Stimulated activated CD8-positive, alpha-beta memory T cell treated with anti-CD3 and anti-CD28 coated beads, Interleukin-12 subunit alpha, Interleukin-12 subunit beta, amount 100 ng/mL, for 4 hours (primary cell): ENCODE results near the gene TCF23.
A peak's percentile ranks its signal among the peaks of the same experiment; 100 is the strongest.

ENCODE experiments used
- DNase-seq: peaks from one replicate; pipeline ENCODE4 v3.0.0-alpha.2; 2020; ENCODE audit warnings: low read depth

TCF23 gene

DNA sequence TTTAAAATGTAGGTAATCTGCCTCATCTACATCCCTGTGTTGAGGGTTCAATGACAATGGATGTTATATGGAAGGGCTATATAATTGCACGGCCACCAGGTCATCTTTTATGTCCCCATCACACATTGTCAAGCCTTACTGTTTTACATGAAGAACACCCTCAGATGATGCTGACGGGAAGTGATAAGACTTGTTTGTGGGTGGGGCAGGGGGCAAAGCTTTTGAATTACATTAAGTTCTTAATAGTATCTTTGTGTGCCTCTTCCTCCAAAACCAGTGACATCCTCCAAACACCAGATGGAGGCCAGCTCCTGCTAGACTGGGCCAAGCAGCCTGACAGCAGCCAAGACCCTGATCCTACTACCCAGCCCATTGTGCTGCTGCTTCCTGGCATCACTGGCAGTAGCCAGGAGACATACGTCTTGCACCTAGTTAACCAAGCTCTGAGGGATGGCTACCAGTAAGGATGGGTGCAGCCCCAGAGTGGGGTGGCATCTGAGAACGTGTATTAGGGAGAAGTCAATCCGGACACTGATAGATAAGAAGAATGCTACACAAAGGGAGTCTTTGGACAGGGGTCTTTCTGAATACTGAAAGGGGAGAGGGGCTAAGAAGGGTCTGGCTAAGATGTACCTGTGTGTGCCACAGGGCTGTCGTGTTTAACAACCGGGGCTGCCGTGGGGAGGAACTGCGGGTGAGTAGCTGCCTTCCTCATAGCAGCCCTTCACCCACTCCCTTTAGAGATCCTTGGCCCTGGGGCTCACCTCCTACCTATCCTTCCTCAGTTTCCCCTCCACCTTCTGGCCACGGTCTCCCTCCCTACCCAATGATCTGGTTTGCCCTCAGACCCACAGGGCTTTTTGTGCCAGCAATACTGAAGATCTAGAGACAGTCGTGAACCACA is 19.9 kb upstream of the TCF23 start:
- no peak for DNase-seq

DNA sequence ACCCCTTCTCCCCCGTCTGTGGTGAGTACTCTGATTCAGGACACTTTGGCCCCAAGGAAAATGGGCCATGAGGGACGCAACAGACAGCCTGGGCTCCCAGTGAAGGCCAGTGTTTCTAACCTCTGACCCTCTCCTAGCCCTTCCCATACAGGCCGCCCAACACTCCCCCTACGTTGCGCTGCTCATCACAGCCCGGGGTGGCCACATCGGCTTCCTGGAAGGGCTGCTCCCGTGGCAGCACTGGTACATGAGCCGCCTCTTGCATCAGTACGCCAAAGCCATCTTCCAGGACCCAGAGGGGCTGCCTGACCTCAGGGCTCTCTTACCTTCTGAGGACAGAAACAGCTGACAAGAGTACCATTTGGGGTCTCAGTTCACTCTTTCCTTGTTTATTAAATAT is 18.4 kb upstream of the TCF23 start:
- no peak for DNase-seq

DNA sequence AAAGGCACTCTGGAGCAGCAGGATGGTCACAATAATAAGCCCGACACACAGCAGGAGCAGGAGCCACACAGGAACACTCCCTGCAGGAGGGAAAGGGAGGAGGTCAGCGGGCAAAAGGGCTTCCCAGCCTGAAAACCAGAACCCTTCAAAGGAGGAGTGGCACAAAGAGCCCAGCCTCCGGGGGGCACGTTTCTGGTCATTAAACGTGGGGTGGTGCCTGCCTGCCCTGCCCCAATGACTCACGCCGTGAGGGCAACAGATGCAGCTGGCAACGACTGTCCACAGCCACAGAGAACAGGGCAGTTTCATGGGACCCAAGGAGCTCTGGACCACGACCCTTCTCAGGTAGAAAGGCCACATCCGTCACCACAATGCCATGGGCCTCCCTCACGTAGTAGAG is 17.4 kb upstream of the TCF23 start:
- DNase-seq: no peak

DNA sequence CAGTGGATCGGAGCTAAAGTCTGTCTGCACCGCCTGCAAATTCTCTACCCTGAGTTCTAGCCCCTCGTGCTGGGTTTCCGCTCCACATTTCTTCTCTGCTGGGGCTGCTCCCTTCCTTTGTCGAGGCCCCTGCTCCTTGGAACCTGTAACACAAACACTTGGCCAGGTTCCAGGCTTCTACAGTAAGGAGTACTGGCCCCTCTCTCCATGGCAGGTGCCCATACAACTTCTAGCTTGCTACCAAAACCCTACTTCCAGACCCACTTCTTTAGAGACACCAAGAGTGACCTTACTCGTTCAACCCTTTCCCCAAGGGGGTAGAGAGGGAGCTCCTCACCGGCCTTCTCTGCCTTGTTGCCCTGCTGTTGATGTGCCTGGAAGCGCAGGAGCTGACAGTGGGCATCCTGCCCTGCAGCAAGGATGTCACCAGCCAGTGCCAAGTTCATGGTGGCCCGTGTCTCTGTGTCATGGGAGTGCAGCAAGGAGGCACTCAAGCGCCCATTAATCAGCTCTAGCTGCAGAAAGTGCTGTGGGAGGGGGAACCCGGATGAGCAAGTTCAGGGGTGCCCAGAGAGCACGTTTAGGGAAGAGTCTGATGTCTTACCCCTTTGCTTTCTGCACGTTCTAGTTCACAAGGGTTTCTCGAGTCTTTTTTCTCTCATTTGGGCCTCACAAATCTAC is 15.5 kb upstream of the TCF23 start:
- DNase-seq: no peak

DNA sequence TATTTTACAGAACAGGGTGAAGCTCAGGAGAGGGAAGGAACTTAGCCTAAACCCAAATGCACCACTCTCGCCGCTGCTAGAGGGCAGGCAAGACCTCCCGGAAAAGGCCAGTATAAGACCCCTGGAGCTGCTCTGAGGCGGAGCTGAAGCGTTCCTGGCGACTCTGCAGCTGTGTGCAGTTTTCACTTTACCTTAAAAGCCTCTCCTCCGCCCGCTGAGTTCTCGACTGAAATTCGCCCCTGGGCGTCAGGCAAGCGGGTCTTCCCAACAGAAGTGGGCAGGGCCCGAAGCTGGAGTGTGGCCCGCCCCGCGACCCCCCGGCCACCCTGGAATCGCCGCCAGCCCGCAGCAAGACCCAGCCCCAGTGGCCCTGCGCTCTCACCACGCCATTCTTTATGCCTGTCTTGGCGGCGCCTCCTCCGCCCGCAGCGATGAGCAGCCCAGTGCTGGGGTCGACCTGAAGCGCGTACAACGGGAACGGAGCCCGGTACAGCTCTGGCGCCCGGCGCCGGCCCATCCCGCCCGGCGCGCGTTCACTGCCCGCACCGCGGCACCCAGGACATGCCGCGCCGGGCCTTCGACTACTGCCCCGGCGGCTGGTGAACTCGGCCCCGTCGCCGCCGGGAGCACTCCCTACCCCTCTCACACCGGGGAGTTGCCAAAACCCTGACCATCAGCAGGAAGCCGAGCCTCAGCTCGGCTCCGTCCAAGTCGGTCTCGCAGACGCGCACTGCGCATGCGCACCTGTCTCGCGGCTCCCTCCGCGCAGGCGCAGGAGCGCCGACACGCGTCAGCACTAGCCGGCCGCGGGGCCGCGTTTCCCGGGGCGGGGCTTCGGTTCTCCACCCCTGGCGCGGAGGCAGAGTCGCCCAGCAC is 14.7 kb upstream of the TCF23 start, which contains the start of gene PREB:
Gene PREB, minus strand, starts transcription at position 732 of the 876 bp plus-strand sequence. Its CDS starts 215 bp downstream, at position 517.
- DNase-seq: peak; percentile 98

DNA sequence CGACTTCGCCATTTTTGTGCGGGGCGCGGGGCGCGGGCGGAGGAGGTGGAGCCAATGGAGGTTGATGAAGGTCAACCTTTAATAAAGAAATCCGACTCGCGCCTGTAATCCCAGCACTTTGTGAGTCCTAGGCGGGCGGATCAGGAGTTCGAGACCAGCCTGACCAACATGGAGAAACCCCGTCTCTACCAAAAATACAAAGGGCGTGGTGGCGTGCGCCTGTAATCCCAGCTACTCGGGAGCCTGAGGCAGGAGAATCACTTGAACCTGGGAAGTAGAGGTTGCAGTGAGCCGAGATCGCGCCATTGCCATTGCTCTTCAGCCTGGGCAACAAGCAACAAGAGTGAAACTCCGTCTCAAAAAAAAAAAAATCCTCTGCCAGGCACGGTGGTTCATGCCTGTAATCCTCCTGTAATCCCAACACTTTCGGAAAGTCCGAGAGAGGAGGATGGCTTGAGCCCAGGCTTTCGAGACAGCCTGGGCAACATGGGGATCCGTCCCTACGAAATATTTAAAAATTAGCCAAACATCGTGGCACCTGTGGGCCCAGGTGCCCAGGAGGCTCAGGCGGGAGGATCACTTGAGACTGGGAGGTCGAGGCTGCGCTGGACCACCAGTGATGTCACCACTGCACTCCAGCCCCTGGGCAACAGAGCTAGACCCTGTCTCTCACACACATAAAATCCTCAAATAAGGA is 13.9 kb upstream of the TCF23 start:
- DNase-seq: no peak

DNA sequence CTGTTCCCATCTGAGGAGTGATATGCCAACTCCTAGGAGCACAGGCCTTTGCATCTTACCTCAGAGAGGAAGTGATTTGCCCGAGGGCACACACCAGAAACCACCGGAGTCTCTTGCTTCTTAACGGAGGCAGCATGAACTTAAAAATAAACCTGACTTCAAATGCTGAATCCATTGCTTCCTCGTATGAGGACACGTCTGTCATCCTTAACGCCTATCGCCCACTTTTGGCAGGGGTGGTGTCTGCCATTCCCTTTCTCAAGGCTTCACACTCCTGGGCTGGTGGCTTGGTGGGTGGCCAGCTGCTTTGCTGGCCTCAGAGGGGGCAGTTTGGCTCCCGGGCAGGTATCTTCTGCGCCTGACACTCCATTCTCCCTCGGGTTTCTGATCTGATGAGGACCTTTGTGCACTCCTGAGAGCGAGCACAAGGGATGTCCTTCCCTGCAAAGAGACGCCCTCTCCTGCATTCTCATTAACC is 13.3 kb upstream of the TCF23 start:
- no peak for DNase-seq

DNA sequence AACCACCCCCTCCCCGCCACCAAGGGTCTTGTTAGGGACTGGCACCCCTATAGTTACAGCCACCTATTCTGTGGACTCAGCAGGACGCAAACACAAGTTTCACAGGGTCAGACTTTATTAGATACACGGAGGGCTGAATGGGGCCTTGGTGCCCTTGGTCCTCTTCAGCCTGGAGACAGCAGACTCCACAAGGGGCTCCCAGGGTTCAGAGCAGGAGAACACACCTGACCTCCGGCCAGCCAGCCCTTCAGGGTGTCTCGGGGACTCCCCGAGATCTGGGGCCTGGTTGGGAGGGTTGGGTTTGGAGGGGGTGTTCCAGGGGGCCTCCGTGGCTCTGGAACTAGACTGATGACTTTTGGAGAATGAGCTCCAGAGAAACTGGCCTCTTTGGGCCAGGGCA is 12.1 kb upstream of the TCF23 start:
- no peak for DNase-seq

DNA sequence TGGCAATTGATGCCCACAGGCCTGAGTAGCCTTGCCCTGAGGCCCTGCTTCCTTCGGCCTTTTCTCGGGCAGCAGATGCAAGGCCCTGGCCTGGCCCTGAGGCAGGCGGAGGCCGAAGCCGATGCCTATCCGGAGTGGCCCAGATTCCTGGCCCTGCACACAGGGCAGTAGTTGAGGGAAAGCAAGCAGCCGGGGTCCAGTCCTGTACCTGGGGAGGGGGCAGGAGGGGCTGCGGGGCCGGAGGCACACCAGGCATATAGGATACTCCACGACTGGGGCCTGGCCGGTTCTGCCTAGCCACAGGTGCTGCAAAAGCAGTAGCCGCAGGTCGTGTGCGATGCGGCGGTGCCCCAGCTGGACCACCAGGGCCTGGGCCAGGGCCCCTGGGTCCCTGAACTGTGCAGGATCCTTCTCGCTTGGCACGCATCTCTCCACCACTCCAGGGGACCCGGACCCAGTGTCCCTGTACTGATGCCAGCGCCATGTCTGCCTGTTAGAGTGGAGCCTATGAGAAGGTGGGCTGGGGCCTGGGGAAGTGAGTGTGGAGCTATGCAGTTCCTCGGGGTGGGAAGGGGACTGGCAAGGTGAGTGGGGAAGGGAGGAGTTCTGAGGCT is 11.4 kb upstream of the TCF23 start:
- DNase-seq: no peak

DNA sequence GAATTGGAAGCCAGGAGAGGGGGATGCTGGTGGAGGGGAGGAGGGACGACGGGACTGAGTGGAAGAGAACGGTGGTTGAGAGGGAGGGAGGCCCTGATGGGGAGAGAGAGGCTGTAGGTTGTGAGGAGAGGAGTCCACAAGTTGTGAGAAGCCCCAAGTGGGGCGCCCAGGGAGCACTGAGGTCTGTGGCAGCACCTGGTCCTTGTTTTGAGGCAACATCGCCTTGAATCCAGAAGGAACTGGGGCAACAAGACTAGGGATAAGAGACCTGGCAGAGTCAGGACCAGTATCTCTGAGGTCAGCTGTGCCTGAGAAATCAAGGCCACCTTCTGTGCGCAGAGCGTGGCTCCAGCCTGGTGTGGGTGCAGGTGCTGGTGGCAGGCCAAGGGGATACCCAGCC is 10.7 kb upstream of the TCF23 start:
- no peak for DNase-seq

DNA sequence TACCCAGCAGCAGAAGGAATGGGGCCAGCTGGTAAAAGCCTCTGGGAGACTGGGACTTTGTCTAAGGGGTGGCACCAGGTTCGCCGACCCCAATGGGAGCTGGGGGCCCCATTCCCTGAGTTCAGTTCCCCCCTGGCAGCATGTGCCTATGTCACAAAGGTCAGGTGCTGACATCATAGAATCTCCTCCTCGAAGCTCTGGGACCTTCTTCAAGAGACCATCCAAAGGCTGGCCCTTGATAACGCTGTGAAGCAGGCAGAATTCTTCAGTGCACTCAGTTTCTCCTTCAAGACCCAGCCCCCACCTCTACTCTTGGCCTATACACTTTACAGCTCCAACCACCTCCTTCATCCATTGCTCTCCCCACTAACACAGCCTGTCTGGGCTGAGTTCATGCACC is 9.5 kb upstream of the TCF23 start, which contains the start of gene PRR30:
Gene PRR30, minus strand, starts transcription at position 101 of the 400 bp plus-strand sequence. CDS start 1,081 bp downstream, outside the sequence.
- no peak for DNase-seq

DNA sequence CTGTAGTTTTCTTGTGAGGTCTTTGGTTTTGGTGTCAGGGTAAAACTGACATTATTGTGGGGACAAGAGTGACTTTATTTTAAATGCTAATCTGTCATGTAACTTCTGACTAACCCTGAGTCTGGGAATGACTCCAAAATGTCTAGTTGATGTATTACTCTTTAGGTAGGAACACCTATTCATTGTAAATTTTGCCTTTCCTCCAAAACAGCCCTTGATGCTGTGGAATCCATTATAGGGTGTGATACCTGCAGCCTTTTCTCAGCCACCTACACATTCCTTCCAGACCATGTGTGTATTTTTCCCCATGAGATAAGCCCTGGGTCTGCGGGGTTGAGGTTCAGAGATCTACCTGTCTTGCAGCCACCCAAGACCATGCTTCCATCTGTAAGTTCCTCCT is 5.5 kb upstream of the TCF23 start:
- no peak for DNase-seq

DNA sequence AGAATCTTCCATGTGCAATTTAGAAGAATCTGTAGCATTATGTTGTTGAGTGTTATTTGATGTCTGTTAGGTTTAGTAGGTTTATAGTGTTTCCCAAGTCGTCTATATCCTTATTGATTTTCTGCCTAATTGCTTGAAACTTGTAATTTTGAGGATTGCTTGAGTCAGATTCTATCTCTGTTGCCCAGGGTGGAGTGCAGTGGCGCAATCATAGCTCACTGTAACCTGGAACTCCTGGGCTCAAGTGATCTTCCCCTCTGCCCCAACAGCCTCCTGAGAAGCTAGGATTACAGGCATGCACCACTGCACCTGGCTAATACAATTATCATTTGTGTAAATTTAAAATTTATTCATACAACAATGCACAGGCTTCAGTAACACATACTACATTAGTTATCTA is 3.1 kb upstream of the TCF23 start:
- DNase-seq: no peak

DNA sequence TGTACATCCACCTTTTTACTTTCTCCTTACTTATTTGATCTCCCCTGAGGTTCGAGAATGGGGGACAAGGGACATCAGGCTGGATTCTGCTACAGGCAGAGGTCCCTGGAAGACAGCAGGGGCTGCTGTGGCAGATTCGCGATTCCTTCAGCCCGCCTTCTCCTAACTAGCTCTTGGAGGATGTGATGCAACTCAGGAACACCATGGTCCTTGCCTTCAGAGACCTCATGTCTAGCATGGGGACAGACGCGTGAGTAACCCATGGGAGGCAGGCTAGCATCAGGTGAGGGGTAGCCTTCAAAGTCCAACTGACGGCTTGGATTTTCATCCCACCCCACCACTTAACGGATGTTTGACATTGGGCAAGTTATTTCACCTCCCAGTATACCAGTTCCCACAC is 869 bp upstream of the TCF23 start:
- no peak for DNase-seq

DNA sequence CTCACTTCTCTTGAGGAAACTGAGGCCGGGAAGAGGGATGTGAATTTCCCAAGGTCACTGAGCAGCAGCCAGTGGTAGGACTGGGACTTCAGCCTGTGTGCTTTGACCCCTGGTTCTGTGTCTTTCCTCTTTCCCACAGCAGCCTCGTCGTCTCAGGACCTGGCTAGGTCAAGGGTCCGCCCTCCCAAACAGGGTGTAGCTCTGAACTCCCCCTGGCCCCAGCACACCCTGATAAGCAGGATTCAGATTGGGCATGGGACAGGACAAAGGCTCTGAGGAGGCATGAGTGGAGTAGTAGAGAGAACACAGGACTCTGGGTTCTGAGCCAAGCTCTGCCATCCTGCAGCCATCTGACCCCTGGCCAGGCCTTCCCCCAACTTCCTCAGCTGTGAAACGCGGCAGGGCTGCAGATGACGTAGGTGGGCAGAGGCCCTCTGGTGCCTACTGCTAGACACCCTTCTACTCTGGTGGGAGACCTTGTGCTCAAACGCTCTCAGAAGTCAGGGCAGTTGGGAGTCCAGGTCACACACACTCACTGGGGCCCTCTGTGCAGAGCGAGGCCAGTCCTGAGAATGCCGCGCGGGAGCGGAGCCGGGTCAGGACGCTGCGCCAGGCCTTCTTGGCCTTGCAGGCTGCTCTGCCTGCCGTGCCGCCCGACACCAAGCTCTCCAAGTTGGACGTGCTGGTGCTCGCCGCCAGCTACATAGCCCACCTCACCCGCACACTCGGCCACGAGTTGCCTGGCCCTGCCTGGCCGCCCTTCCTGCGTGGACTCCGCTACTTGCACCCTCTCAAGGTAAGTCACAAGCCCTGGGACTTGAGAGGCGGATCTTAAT is 984 bp downstream of the TCF23 start:
- no peak for DNase-seq

DNA sequence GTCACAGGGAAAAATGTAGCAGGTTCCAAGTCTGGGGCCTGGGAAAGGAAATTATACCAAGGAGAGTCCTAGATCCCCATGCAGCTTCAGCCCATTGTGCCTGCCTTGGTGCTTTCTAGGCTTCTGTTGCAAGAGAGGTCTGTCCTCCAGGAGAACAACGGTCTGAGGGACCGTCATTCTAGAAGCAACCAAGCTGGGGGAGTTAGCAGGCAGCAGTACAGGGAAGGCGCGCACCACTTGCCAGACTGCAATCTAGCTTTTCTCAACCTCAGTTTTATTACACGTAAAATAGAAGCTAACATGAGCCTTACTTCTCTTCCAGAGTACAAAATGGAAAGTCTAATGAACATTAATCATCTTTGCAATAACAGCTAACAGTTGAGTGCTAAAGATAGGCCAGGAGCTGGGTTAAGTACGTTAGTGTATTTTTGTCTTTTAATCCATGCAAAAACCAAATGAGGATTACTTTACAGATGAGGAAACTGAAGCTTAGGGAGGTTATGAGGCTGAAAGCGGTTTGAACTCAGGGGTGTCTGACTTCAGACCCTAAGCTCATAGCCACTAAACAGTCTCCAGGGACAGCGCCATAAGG is 1.9 kb downstream of the TCF23 start:
- no peak for DNase-seq

DNA sequence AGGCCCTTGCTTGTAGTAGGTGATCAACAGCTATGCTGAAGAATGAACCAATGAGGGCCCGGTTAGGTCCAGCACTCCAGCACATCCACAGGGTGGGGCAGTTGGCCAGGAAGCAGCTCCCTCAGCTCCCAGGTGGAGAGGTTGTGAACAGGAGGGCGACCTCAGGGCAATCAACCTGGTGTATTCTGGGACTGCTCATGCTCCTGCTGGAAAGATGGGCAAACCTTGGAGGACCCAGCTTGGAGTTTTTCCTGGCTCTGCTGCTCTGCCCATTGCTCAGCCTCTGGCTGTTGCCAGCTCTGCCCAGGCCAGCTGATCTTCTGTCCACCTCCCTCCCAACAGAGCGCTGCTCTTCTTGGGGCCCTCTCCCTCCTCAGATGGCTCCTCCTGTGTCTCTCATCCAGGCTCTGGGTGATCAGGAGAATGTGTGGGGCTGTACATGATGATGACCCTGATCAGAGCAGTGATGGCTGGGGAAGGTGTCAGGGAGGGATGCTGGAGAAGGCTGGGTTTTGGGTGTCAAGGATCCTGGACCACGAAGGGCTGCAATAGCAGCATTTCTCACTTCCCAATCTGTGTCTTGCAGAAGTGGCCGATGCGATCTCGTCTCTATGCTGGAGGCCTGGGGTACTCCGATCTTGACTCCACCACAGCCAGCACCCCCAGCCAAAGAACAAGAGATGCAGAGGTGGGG is 3.4 kb downstream of the TCF23 start:
- no peak for DNase-seq

DNA sequence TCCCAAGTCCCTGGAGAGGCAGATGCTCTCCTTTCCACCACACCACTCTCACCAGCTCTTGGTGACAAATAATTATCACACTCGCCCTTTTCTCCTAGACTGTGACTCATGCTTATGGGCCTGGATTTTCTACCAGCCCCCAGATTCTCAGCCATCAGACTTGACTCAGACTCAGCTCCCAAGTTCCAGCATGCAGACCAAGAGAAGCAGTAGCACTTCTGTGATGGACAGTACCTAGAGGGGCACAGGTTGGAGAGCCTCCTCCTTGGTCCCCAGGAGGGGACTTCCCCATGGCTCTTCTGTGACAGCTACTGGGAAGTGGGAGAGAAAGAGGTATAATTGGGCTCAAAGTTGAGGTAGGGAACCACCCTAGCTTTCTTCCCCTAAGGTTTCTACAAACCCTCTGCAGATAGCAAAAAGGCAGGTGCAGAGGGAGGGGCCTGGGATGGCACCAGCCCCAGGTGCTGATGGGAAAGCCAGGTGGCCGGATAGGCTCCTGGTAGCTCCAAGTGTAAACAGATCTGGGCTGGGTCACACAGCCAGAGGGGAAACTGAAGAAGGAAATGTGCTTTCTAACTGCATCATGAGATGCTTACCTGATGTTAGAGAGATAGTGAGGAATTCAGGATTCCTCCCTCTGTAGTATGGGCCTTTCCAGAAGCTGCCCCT is 4.1 kb downstream of the TCF23 start:
- no peak for DNase-seq

DNA sequence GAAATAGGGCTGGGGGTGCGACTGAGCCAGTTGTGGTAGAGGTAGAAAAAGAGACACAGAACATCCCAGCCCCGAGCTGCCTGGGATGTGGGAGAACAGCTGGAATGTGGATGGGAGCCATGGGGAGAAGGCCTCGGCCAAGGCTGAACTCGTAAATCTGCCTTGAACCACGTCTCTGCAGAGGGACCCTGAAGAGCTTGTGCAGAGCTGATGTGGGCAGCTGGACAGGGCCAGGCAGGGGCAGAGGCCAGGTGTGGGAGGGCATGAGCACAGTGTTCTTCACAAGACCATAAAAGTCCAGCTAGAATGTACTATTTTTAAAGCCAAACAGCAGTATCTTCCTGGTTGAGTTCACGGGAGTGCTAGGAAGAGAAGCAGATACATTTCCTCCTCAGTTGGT is 5.7 kb downstream of the TCF23 start:
- DNase-seq: no peak
